Activated CD8-positive, alpha-beta T cell treated with anti-CD3 and anti-CD28 coated beads for 36 hours (primary cell): ENCODE data around the gene SREK1. TPM values are rescaled to one million over a fixed set of nuclear protein-coding genes. Genes with fewer than 3 reads are reported as not detected.

ENCODE experiments used
- ATAC-seq: fragments of 200-7000 bp; cut with Tn5 transposase; one replicate; pipeline ENCODE4 v1.10.0; 2021; ENCODE audit warnings: mild to moderate bottlenecking, moderate library complexity
- CTCF ChIA-PET: fragments of 350-600 bp; sonication (Branson Sonifier 250); formaldehyde crosslinking; loops from one replicate; lab custom pipeline; 2021; ENCODE audit warnings: antibody characterized with exemption; lab: Charles Lee
- POLR2A ChIA-PET: fragments of 350-600 bp; sonication (Branson Sonifier 250); formaldehyde crosslinking; loops from one replicate; lab custom pipeline; 2021; ENCODE audit warnings: antibody characterized with exemption; lab: Charles Lee
- DNase-seq: peaks from one replicate; pipeline ENCODE4 v3.0.0-alpha.2; 2020
- H3K27ac Mint-ChIP-seq: one replicate; pipeline ENCODE4 v1.8.0; 2021; ENCODE audit warnings: mild to moderate bottlenecking, mixed read lengths
- H3K27me3 Mint-ChIP-seq: one replicate; pipeline ENCODE4 v1.8.0; 2021; ENCODE audit warnings: mixed read lengths
- H3K36me3 Mint-ChIP-seq: one replicate; pipeline ENCODE4 v1.8.0; 2021; ENCODE audit warnings: low read depth, mixed read lengths
- H3K4me1 Mint-ChIP-seq: one replicate; pipeline ENCODE4 v1.8.0; 2021; ENCODE audit warnings: low read depth, mixed read lengths
- H3K4me3 Mint-ChIP-seq: one replicate; pipeline ENCODE4 v1.8.0; 2021; ENCODE audit warnings: mild to moderate bottlenecking, moderate library complexity, mixed read lengths
- H3K9me3 Mint-ChIP-seq: one replicate; pipeline ENCODE4 v1.8.0; 2021; ENCODE audit warnings: mixed read lengths
- intact Hi-C: fragments of 100-400 bp; cut with micrococcal nuclease; formaldehyde crosslinking; loops from one replicate; pipeline ENCODE4 v1.10.0; 2022
- total RNA-seq, 2 experiments: library from RNA; stranded (reverse); gene quantifications; one replicate each; pipeline ENCODE4 v1.2.3, GENCODE V29; 2021
- TF ChIP-seq, protein P1 (sequence below): fragments of 200-600 bp; IDR thresholded peaks from one replicate; pipeline ENCODE4 v1.8.0; 2022; ENCODE audit warnings: antibody characterized with exemption, mild to moderate bottlenecking

Gene SREK1
- total RNA-seq, 2 experiments from 2014 or later = 53.9 to 60.2 TPM

DNA sequence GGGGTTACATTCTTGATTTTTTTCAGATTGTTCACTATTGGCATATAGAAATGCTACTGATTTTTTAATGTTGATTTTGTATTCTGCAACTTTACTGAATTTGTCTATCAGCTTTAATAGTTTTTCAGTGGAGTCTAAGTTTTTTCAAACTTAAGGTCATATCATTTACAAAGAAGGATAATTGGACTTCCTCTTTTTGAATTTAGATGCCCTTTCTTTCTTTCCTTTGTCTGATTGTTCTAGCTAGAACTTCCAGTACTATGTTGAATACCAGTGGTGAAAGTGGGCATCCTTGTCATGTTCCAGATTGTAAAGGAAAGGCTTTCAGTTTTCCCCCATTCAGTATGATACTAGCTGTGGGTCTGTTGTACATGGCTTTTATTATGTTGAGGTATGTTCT lies 49.3 kb downstream of the SREK1 start:
- TF ChIP-seq, protein P1, sequence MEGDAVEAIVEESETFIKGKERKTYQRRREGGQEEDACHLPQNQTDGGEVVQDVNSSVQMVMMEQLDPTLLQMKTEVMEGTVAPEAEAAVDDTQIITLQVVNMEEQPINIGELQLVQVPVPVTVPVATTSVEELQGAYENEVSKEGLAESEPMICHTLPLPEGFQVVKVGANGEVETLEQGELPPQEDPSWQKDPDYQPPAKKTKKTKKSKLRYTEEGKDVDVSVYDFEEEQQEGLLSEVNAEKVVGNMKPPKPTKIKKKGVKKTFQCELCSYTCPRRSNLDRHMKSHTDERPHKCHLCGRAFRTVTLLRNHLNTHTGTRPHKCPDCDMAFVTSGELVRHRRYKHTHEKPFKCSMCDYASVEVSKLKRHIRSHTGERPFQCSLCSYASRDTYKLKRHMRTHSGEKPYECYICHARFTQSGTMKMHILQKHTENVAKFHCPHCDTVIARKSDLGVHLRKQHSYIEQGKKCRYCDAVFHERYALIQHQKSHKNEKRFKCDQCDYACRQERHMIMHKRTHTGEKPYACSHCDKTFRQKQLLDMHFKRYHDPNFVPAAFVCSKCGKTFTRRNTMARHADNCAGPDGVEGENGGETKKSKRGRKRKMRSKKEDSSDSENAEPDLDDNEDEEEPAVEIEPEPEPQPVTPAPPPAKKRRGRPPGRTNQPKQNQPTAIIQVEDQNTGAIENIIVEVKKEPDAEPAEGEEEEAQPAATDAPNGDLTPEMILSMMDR = no peak
- Mint-ChIP-seq H3K4me3 (no peak overlapping the region), H3K27me3 (no peaks in the 10 kb centered on the region), H3K36me3 (peaks cover 1% of the 10 kb centered on the region), H3K9me3 (no peaks in the 10 kb centered on the region), H3K4me1 (no peaks in the 10 kb centered on the region), H3K27ac (no peak overlapping the region)
- intact Hi-C loops = no loop called here
- DNase-seq (no peak), ATAC-seq (no peak)
- ChIA-PET POLR2A (no interaction called here), CTCF (no interaction called here)

DNA sequence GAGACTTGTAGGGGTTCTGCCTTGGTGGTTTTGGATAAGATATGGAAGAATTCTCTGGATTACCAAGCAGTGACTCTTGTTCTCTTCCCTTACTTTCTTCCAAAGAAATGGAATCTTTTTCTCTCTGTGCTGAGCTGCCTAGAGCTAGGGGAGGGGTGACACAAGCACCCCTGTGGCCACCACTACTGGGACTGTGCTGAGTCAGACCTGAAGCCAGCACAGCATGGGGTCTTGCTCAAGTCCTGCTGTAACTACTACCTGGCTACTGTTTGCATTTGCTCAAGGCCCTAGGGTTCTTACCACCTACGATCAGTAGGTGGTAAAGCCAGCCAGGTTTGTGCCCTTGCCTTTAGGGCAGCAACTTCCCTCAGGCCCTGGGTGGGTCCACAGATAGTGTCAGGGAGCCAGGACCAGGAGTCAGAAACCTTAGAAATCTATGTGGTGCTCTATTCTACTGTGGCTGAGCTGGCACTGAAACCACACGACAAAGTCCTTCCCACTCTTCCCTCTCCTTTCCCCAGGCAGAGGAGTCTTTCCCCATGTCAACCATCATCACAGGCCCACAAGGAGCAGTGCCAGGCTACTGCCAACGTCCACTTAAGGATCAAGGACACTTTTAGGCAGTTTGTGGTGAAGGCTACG lies 53.8 kb downstream of the SREK1 start:
- intact Hi-C loops = no loop called here
- ATAC-seq (no peak), DNase-seq (no peak)
- Mint-ChIP-seq H3K4me3 (no peak overlapping the region), H3K36me3 (peaks cover 10% of the 10 kb centered on the region), H3K4me1 (no peaks in the 10 kb centered on the region), H3K27me3 (no peaks in the 10 kb centered on the region), H3K27ac (no peak overlapping the region), H3K9me3 (no peaks in the 10 kb centered on the region)
- POLR2A ChIA-PET = no interaction called here
- CTCF ChIA-PET = no interaction called here
- TF ChIP-seq, protein P1 = no peak

DNA sequence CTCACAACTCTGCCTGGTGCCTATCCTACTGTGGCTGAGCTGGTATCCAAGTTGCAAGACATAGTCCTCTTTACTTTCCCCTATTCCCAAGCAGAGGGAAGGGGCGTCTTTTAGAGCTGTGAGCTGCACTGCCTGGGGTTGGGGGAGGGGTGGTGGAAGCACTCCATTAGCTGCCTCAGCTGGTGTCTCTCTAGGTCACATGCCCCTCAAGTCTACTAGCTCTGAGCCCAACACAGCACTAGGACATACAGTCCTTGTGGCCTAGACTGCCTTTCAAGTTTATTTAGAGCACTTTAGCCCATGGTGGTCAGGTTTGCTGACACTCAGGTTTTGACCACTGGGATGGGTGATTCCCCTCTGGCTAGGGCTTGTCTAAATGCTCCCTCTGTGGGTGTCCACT lies 54.7 kb downstream of the SREK1 start:
- Mint-ChIP-seq H3K36me3 (peaks cover 10% of the 10 kb centered on the region), H3K9me3 (no peaks in the 10 kb centered on the region), H3K4me1 (no peaks in the 10 kb centered on the region), H3K27ac (no peak overlapping the region), H3K27me3 (no peaks in the 10 kb centered on the region), H3K4me3 (no peak overlapping the region)
- TF ChIP-seq, protein P1 = no peak
- ChIA-PET POLR2A (no interaction called here), CTCF (no interaction called here)
- DNase-seq (no peak), ATAC-seq (no peak)
- intact Hi-C loops = no loop called here

DNA sequence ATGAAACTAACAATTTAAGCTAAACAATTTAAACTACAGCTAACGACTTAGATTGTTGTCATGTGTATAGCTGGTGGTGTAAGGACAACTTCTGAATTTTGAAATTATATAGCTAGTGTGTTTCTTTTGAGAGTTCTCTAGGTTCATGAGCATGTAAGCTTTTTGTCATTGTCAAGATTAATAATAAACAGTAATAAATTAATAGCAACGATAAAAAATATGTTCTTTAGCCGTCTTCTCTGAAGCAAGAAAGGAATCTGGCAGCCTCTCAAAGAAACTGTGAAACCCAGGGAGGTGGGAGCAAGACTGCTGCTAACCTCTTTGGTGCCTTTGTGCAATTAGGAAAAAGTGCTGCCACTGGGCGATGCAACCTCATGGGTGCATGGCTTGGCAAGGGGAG lies 59.4 kb downstream of the SREK1 start:
- TF ChIP-seq, protein P1 = no peak
- ATAC-seq (no peak), DNase-seq (no peak)
- CTCF ChIA-PET = no interaction called here
- peaks cover 13% of the 10 kb centered on the region for H3K36me3 Mint-ChIP-seq
- intact Hi-C loops = no loop called here
- H3K27me3 Mint-ChIP-seq = no peaks in the 10 kb centered on the region
- no peaks in the 10 kb centered on the region for H3K9me3 Mint-ChIP-seq
- H3K4me1 Mint-ChIP-seq = no peaks in the 10 kb centered on the region
- H3K27ac Mint-ChIP-seq = no peak overlapping the region
- POLR2A ChIA-PET = no interaction called here
- H3K4me3 Mint-ChIP-seq = no peak overlapping the region

DNA sequence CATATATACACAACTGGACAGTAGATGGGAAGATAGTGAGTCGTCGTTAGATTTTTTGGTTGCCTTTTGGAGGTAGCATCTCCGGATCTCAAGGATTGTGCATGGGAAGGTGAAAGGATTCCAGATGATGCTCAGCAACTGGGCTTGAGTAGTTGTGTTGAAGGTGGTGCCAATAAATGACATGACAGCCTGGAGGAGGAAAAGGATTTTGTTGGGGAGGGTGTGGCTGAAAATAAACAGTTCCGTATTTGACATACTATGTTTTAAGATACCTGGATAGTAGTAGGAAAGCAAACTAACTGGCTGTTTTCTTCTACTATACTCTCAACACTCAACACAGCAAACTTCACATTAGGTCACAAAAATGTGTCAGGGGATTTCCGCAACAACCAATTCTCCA lies 62.4 kb downstream of the SREK1 start:
- Mint-ChIP-seq H3K4me1 (no peaks in the 10 kb centered on the region), H3K4me3 (no peak overlapping the region), H3K9me3 (no peaks in the 10 kb centered on the region), H3K36me3 (peaks cover 7% of the 10 kb centered on the region), H3K27ac (no peak overlapping the region), H3K27me3 (no peaks in the 10 kb centered on the region)
- ATAC-seq (no peak), DNase-seq (no peak)
- TF ChIP-seq, protein P1 = no peak
- CTCF ChIA-PET = no interaction called here
- POLR2A ChIA-PET = no interaction called here
- intact Hi-C loops = no loop called here
